Testis (tissue), 2 donors: Measurements from ENCODE around the gene ZNF266.

Experiments
- CTCF ChIP-seq, 3 experiments: fragments of 450-650 bp in 2 of 3; fragments of 200-600 bp in 1 of 3; sonication (generic) in 1 of 3; IDR thresholded peaks; one replicate each; pipeline ENCODE4 v1.5.1; 2016 to 2019; ENCODE audit warnings: antibody characterized with exemption in 3 of 3, mild to moderate bottlenecking in 2 of 3, moderate library complexity in 1 of 3
- POLR2A ChIP-seq: fragments of 450-650 bp; IDR thresholded peaks from one replicate; pipeline ENCODE4 v1.6.1; 2017; ENCODE audit warnings: antibody characterized with exemption, mild to moderate bottlenecking, moderate library complexity

- TF ChIP-seq CTCF (IDR thresholded peaks at IDR 0.05) (no peak), POLR2A (no peak)
These were observed 7.4 kb downstream of the ZNF266 start for GRCh38 chr19:9427941-9428340.
